Breast epithelium (tissue), 3 donors: Measurements from ENCODE around the gene RAP1GAP2.

ENCODE experiments used
- CTCF ChIP-seq, 3 donors: fragments of 450-650 bp; IDR thresholded peaks; one replicate each; pipeline ENCODE4 v1.5.1; 2016 to 2017; ENCODE audit warnings: antibody characterized with exemption in 3 of 3, mild to moderate bottlenecking in 3 of 3, moderate library complexity in 3 of 3
- POLR2A ChIP-seq: fragments of 450-650 bp; IDR thresholded peaks from one replicate; pipeline ENCODE4 v1.6.1; 2016; ENCODE audit warnings: antibody characterized with exemption, mild to moderate bottlenecking, moderate library complexity

- TF ChIP-seq CTCF (IDR thresholded peaks at IDR 0.05): no peak
- TF ChIP-seq POLR2A: no peak
Measured at GRCh38 chr17:2853283-2854142, 57.3 kb downstream of the RAP1GAP2 start.
